Fibroblast of lung (primary cell): Measurements from ENCODE around the gene NES. TPM values are rescaled to one million over a fixed set of nuclear protein-coding genes. Genes with fewer than 3 reads are reported as not detected.

Experiments
- DNase-seq, 2 donors: peaks; one replicate each; pipeline versions ENCODE4 v3.0.0 to v3.0.0-alpha.2; 2010; ENCODE audit warnings: low read depth in 2 of 2
- H2AFZ ChIP-seq: 2 replicates; pipeline ENCODE4 v1.5.1; 2012; ENCODE audit warnings: low read length, control low read depth, inconsistent platforms
- H3K27ac ChIP-seq: 2 replicates; pipeline ENCODE4 v1.5.1; 2011; ENCODE audit warnings: low read length, control low read depth; ENCODE audit not compliant: insufficient read depth
- H3K27me3 ChIP-seq: 2 replicates; pipeline ENCODE4 v1.5.1; 2011; ENCODE audit warnings: mild to moderate bottlenecking, low read length; ENCODE audit not compliant: control insufficient read depth, insufficient read depth
- H3K36me3 ChIP-seq: 2 replicates; pipeline ENCODE4 v1.5.1; 2011; ENCODE audit warnings: low read length; ENCODE audit not compliant: control insufficient read depth, insufficient read depth
- H3K4me1 ChIP-seq: 2 replicates; pipeline ENCODE4 v1.5.1; 2011; ENCODE audit warnings: low read length; ENCODE audit not compliant: control insufficient read depth, insufficient read depth; ENCODE audit errors: extremely low read depth
- H3K4me2 ChIP-seq: 2 replicates; pipeline ENCODE4 v1.5.1; 2011; ENCODE audit warnings: low read length, control low read depth; ENCODE audit not compliant: insufficient read depth; ENCODE audit errors: extremely low read depth
- H3K4me3 ChIP-seq, 4 experiments: fragments of 200-600 bp in 1 of 4; sonication (generic) in 1 of 4; replicated peaks in 1 of 4; 2 replicates each; pipeline ENCODE4 v1.5.1; 2011 to 2016; ENCODE audit warnings: low read length in 4 of 4, low read depth in 3 of 4, mild to moderate bottlenecking in 3 of 4, control low read depth in 2 of 4, inconsistent platforms in 1 of 4, mixed read lengths in 1 of 4; ENCODE audit not compliant: insufficient read depth in 1 of 4; ENCODE audit errors: control extremely low read depth in 1 of 4
- H3K79me2 ChIP-seq: 2 replicates; pipeline ENCODE4 v1.5.1; 2012; ENCODE audit warnings: mild to moderate bottlenecking, low read length, inconsistent platforms; ENCODE audit not compliant: control insufficient read depth, insufficient read depth
- H3K9ac ChIP-seq: 2 replicates; pipeline ENCODE4 v1.5.1; 2011; ENCODE audit warnings: mild to moderate bottlenecking, low read length, control low read depth; ENCODE audit not compliant: insufficient read depth
- H3K9me3 ChIP-seq: 2 replicates; pipeline ENCODE4 v1.5.1; 2012; ENCODE audit warnings: low read depth, low read length; ENCODE audit not compliant: control insufficient read depth, insufficient read depth
- H4K20me1 ChIP-seq: 2 replicates; pipeline ENCODE4 v1.5.1; 2011; ENCODE audit warnings: low read length; ENCODE audit not compliant: control insufficient read depth, insufficient read depth; ENCODE audit errors: extremely low read depth
- CTCF ChIP-seq, 2 donors: IDR thresholded peaks in 1 of 2; conservative IDR thresholded peaks in 1 of 2; 1 replicate in 1 of 2; 2 replicates in 1 of 2; pipeline ENCODE4 v1.5.1; 2011 to 2012; ENCODE audit warnings: low read length in 2 of 2, control low read depth in 1 of 2, inconsistent platforms in 1 of 2, low read depth in 1 of 2, mild to moderate bottlenecking in 1 of 2
- EZH2 ChIP-seq: IDR thresholded peaks from 2 replicates; pipeline ENCODE4 v1.5.1; 2012; ENCODE audit warnings: low read length, control low read depth, mild to moderate bottlenecking; ENCODE audit errors: missing control alignments
- polyA plus RNA-seq, 2 donors: library from polyadenylated mRNA; depleted of rRNA in 1 of 2; stranded (reverse) in 1 of 2; unstranded in 1 of 2; fragments of >200 nt; gene quantifications; 2 replicates each; pipeline ENCODE4 v1.2.1, GENCODE V29; 2011 to 2012; ENCODE audit warnings: missing spikeins in 1 of 2
- total RNA-seq: library from RNA; depleted of rRNA; stranded (reverse); fragments of >200 nt; gene quantifications from 2 replicates; pipeline ENCODE4 v1.2.1, GENCODE V29; 2014

NES gene
- total and polyA plus RNA-seq, 2 donors (not counting 1 experiment from before 2014, with no cell fraction given) = 34.6 to 87.4 TPM

- no peak for TF ChIP-seq CTCF (conservative IDR thresholded peaks at IDR 0.05 in 1 of 2, IDR thresholded peaks at IDR 0.05 in 1 of 2; ENCODE audit: low read depth in 1 of 2, low read length in 2 of 2)
- no peak for TF ChIP-seq EZH2
- Histone ChIP-seq H3K36me3 (no peaks in the 10 kb centered on the region), H3K9ac (no peak overlapping the region), H3K79me2 (no peaks in the 10 kb centered on the region), H3K4me3 (no peak overlapping the region), H4K20me1 (no peaks in the 10 kb centered on the region), H2AFZ (no peak overlapping the region), H3K27ac (no peak overlapping the region), H3K4me1 (peaks cover 15% of the 10 kb centered on the region), H3K27me3 (no peaks in the 10 kb centered on the region), H3K9me3 (no peaks in the 10 kb centered on the region), H3K4me2 (no peak overlapping the region)
- no peak for DNase-seq
Observed at GRCh38 chr1:156692925-156693847, 16.0 kb upstream of the NES start.

DNA sequence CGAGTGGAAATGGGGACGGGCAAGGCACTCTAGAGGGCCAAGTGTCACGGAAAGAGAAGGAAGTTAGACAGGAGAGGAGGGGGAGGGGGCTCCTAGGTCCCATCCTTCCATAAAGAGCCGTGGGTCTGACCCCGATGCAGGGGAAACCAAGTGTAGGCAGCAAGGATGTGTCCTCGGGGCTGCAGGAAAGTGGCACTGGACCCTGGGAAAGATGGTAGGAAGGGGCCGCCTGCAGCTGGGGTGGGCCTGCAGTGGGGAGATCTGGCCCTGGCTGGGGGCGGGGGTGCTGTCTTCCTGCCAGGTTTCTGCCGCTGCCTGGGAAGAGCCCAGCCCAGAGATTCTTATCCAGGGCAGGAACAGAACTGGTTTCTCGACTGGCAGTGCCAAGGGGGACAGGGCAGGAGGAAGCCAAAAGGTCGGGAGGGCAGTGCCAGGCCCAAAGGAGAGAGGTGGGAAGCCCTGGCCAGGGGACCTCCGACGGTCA, 15.3 kb upstream of the NES start:
- no peak overlapping the region for H3K4me3 ChIP-seq

More for the DNA sequence above, 15.3 kb upstream of the NES start:
- no peaks in the 10 kb centered on the region for H3K9me3 ChIP-seq
- H3K4me1 ChIP-seq = peaks cover 15% of the 10 kb centered on the region
- no peak for DNase-seq
- H3K27me3 ChIP-seq = no peaks in the 10 kb centered on the region
- TF ChIP-seq CTCF (conservative IDR thresholded peaks at IDR 0.05 in 1 of 2, IDR thresholded peaks at IDR 0.05 in 1 of 2; ENCODE audit: low read depth in 1 of 2, low read length in 2 of 2) (no peak), EZH2 (no peak)
- H3K36me3 ChIP-seq = no peaks in the 10 kb centered on the region
- H3K27ac ChIP-seq = no peak overlapping the region
- H3K4me2 ChIP-seq = no peak overlapping the region
- H4K20me1 ChIP-seq = no peaks in the 10 kb centered on the region
- H3K79me2 ChIP-seq = no peaks in the 10 kb centered on the region
- H2AFZ ChIP-seq = no peak overlapping the region
- H3K9ac ChIP-seq = no peak overlapping the region
